ENCODE measurements around the gene MUC6. TPM values are rescaled to one million over a fixed set of nuclear protein-coding genes. Genes with fewer than 3 reads are reported as not detected.

The MUC6 gene
- polyA plus RNA-seq, 1 of the 3 experiments (the other 2 are of a cell fraction) = not detected

- ChIA-PET CTCF (no interaction called here), POLR2A (no interaction called here)
- Histone ChIP-seq H3K27ac (ENCODE audit: low read depth in 2 of 2, low read length in 1 of 2) (no peak overlapping the region), H3K4me1 (ENCODE audit: control insufficient read depth in 1 of 2, insufficient read depth in 2 of 2, low read depth in 1 of 2, low read length in 1 of 2) (no peaks in the 10 kb centered on the region), H3K27me3 (ENCODE audit: insufficient read depth) (no peaks in the 10 kb centered on the region), H3K9ac (no peak overlapping the region), H3K36me3 (replicated peaks in 1 of 2; ENCODE audit: control insufficient read depth in 1 of 2, insufficient read depth in 2 of 2, low read length in 1 of 2) (peaks cover 14 to 67% of the 10 kb centered on the region in 2 experiments), H3K9me2 (no peaks in the 10 kb centered on the region), H3K9me3 (no peaks in the 10 kb centered on the region), H2AFZ (ENCODE audit: low read depth) (no peak overlapping the region), H3K4me3 (ENCODE audit: low read depth in 2 of 2, low read length in 1 of 2) (no peak overlapping the region), H3F3A (replicated peaks; ENCODE audit: insufficient read depth) (no peaks in the 10 kb centered on the region), H3K79me2 (ENCODE audit: insufficient read depth) (peaks cover 11% of the 10 kb centered on the region; the same call in 1 of the 2 replicates), H4K20me1 (ENCODE audit: insufficient read depth) (no peaks in the 10 kb centered on the region), H3K4me2 (no peak overlapping the region)
- DNase-seq = no peak
- no peak for TF ChIP-seq NFIC (IDR thresholded peaks at IDR 0.05; ENCODE audit: borderline replicate concordance)
- 95% methylated on average over 13 of the region's 38 CpGs for WGBS (ENCODE audit: low lambda C conversion rate)
Measured at GRCh38 chr11:1008001-1008802, 28.3 kb downstream of the MUC6 start.

GRCh38 chr11:1007279-1007678 lies 29.2 kb downstream of the MUC6 start:
- H3K9me2 ChIP-seq = no peaks in the 10 kb centered on the region
- WGBS (ENCODE audit: low lambda C conversion rate) = 95% methylated on average over 10 of the region's 10 CpGs
- no peak overlapping the region for H3K4me3 ChIP-seq (ENCODE audit: low read depth in 2 of 2, low read length in 1 of 2)
- no peaks in the 10 kb centered on the region for H4K20me1 ChIP-seq (ENCODE audit: insufficient read depth)
- ChIA-PET POLR2A (no interaction called here), CTCF (interaction anchor here (0.7 kb wide), 1 partner anchor 78 kb away, joined by 3 read pairs; no protein-coding TSS in a partner anchor)
- peaks cover 11% of the 10 kb centered on the region; the same call in 1 of the 2 replicates for H3K79me2 ChIP-seq (ENCODE audit: insufficient read depth)
- no peak overlapping the region for H3K9ac ChIP-seq
- H3K4me2 ChIP-seq = no peak overlapping the region
- TF ChIP-seq GATA2 (CRISPR knock-in tag; IDR thresholded peaks at IDR 0.05) (no peak), USF2 (IDR thresholded peaks at IDR 0.05; ENCODE audit: borderline replicate concordance, low read depth, low read length) (no peak), RCOR1 (IDR thresholded peaks at IDR 0.05; ENCODE audit: low read length) (no peak)
- TF ChIP-seq, protein P1, sequence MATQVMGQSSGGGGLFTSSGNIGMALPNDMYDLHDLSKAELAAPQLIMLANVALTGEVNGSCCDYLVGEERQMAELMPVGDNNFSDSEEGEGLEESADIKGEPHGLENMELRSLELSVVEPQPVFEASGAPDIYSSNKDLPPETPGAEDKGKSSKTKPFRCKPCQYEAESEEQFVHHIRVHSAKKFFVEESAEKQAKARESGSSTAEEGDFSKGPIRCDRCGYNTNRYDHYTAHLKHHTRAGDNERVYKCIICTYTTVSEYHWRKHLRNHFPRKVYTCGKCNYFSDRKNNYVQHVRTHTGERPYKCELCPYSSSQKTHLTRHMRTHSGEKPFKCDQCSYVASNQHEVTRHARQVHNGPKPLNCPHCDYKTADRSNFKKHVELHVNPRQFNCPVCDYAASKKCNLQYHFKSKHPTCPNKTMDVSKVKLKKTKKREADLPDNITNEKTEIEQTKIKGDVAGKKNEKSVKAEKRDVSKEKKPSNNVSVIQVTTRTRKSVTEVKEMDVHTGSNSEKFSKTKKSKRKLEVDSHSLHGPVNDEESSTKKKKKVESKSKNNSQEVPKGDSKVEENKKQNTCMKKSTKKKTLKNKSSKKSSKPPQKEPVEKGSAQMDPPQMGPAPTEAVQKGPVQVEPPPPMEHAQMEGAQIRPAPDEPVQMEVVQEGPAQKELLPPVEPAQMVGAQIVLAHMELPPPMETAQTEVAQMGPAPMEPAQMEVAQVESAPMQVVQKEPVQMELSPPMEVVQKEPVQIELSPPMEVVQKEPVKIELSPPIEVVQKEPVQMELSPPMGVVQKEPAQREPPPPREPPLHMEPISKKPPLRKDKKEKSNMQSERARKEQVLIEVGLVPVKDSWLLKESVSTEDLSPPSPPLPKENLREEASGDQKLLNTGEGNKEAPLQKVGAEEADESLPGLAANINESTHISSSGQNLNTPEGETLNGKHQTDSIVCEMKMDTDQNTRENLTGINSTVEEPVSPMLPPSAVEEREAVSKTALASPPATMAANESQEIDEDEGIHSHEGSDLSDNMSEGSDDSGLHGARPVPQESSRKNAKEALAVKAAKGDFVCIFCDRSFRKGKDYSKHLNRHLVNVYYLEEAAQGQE (IDR thresholded peaks at IDR 0.05; ENCODE audit: low read depth, low read length) = no peak
- H2AFZ ChIP-seq (ENCODE audit: low read depth) = no peak overlapping the region
- no peak for DNase-seq
- no peaks in the 10 kb centered on the region for H3F3A ChIP-seq (replicated peaks; ENCODE audit: insufficient read depth)
- no peaks in the 10 kb centered on the region for H3K4me1 ChIP-seq (ENCODE audit: control insufficient read depth in 1 of 2, insufficient read depth in 2 of 2, low read depth in 1 of 2, low read length in 1 of 2)
- no peaks in the 10 kb centered on the region for H3K27me3 ChIP-seq (ENCODE audit: insufficient read depth)
- peaks cover 14 to 74% of the 10 kb centered on the region in 2 experiments for H3K36me3 ChIP-seq (replicated peaks in 1 of 2; ENCODE audit: control insufficient read depth in 1 of 2, insufficient read depth in 2 of 2, low read length in 1 of 2)
- no peak overlapping the region; a peak in 1 of 4 replicates for H3K27ac ChIP-seq (ENCODE audit: low read depth in 2 of 2, low read length in 1 of 2)
- H3K9me3 ChIP-seq = no peaks in the 10 kb centered on the region

All from SK-N-SH (cell line).